B cell (primary cell): Measurements from ENCODE around the gene JPT1. TPM values are rescaled to one million over a fixed set of nuclear protein-coding genes. Genes with fewer than 3 reads are reported as not detected.

Source experiments
- ATAC-seq: fragments of 200-7000 bp; cut with Tn5 transposase; one replicate; pipeline ENCODE4 v1.10.0; 2021; ENCODE audit warnings: low read depth, mild to moderate bottlenecking, moderate number of reproducible peaks, moderate library complexity
- CTCF ChIA-PET: fragments of 350-600 bp; sonication (Branson Sonifier 250); formaldehyde crosslinking; loops from one replicate; lab custom pipeline; 2021; ENCODE audit warnings: antibody characterized with exemption, inconsistent platforms; lab: Charles Lee
- POLR2A ChIA-PET: fragments of 350-600 bp; sonication (Branson Sonifier 250); formaldehyde crosslinking; loops from one replicate; lab custom pipeline; 2021; ENCODE audit warnings: antibody characterized with exemption; lab: Charles Lee
- DNase-seq: peaks from one replicate; pipeline ENCODE4 v3.0.0; 2013
- H2AFZ ChIP-seq: 2 replicates; pipeline ENCODE4 v1.6.1; 2012; ENCODE audit warnings: mild to moderate bottlenecking, low read depth, low read length; ENCODE audit not compliant: insufficient read depth, poor library complexity, severe bottlenecking
- H3K27ac ChIP-seq, 2 donors: 1 replicate in 1 of 2; 2 replicates in 1 of 2; pipeline ENCODE4 v1.5.1; 2012 to 2013; ENCODE audit warnings: low read length in 2 of 2, mild to moderate bottlenecking in 2 of 2, moderate library complexity in 1 of 2
- H3K27me3 ChIP-seq, 4 experiments: fragments of 200-600 bp in 1 of 4; sonication (generic) in 1 of 4; replicated peaks in 1 of 4; 1 replicate in 2 of 4; 2 replicates in 2 of 4; pipeline versions ENCODE4 v1.6.1 to v1.7.0; 2013 to 2016; ENCODE audit warnings: low read length in 3 of 4, mild to moderate bottlenecking in 2 of 4, mixed read lengths in 1 of 4, moderate library complexity in 1 of 4; ENCODE audit not compliant: insufficient read depth in 4 of 4, control insufficient read depth in 3 of 4; ENCODE audit errors: control extremely low read depth in 1 of 4
- H3K36me3 ChIP-seq, 2 experiments: replicated peaks in 1 of 2; 1 replicate in 1 of 2; 2 replicates in 1 of 2; pipeline versions ENCODE4 v1.6.1 to v1.7.1; 2013; ENCODE audit warnings: low read length in 1 of 2; ENCODE audit not compliant: insufficient read depth in 2 of 2, control insufficient read depth in 1 of 2; ENCODE audit errors: control extremely low read depth in 1 of 2, extremely low read depth in 1 of 2
- H3K4me1 ChIP-seq, 2 donors: fragments of 200-600 bp in 1 of 2; sonication (generic) in 1 of 2; 1 replicate in 1 of 2; 2 replicates in 1 of 2; pipeline versions ENCODE4 v1.5.1 to v1.6.1; 2013 to 2017; ENCODE audit warnings: low read length in 2 of 2; ENCODE audit not compliant: control insufficient read depth in 2 of 2, insufficient read depth in 2 of 2
- H3K4me2 ChIP-seq: replicated peaks from 2 replicates; pipeline ENCODE3; 2012; ENCODE audit warnings: mild to moderate bottlenecking, low read depth, low read length; ENCODE audit not compliant: poor library complexity, severe bottlenecking
- H3K4me3 ChIP-seq, 5 experiments: fragments of 200-600 bp in 1 of 5; sonication (generic) in 1 of 5; 1 replicate in 3 of 5; 2 replicates in 2 of 5; pipeline versions ENCODE4 v1.5.1 to v1.7.0; 2011 to 2016; ENCODE audit warnings: low read length in 4 of 5, mild to moderate bottlenecking in 4 of 5, low read depth in 2 of 5, control low read depth in 1 of 5, moderate library complexity in 1 of 5; ENCODE audit not compliant: insufficient read depth in 1 of 5; ENCODE audit errors: control extremely low read depth in 1 of 5, extremely low read depth in 1 of 5
- H3K79me2 ChIP-seq: fragments of 200-600 bp; sonication (generic); one replicate; pipeline ENCODE4 v1.6.0; 2016; ENCODE audit warnings: low read length; ENCODE audit not compliant: control insufficient read depth, insufficient read depth
- H3K9ac ChIP-seq: fragments of 200-600 bp; sonication (generic); 2 replicates; pipeline ENCODE4 v1.6.1; 2017; ENCODE audit warnings: mild to moderate bottlenecking, low read length, moderate library complexity
- H3K9me3 ChIP-seq, 3 donors: one replicate each; pipeline versions ENCODE4 v1.6.1 to v1.7.1; 2013; ENCODE audit warnings: low read length in 2 of 3; ENCODE audit not compliant: control insufficient read depth in 2 of 3, insufficient read depth in 1 of 3; ENCODE audit errors: control extremely low read depth in 1 of 3
- H4K20me1 ChIP-seq: 2 replicates; pipeline ENCODE4 v1.6.0; 2012; ENCODE audit warnings: mild to moderate bottlenecking, low read length; ENCODE audit not compliant: insufficient read depth, control insufficient read depth, poor library complexity, severe bottlenecking
- H3K27ac Mint-ChIP-seq: one replicate; pipeline ENCODE4 v1.8.0; 2021; ENCODE audit warnings: mixed read lengths
- H3K27me3 Mint-ChIP-seq: one replicate; pipeline ENCODE4 v1.8.0; 2021; ENCODE audit warnings: mixed read lengths
- H3K4me1 Mint-ChIP-seq: one replicate; pipeline ENCODE4 v1.8.0; 2021; ENCODE audit warnings: mixed read lengths
- H3K4me3 Mint-ChIP-seq: one replicate; pipeline ENCODE4 v1.8.0; 2021; ENCODE audit warnings: mixed read lengths
- H3K9me3 Mint-ChIP-seq: one replicate; pipeline ENCODE4 v1.8.0; 2022; ENCODE audit warnings: mixed read lengths; ENCODE audit not compliant: insufficient read depth
- CTCF ChIP-seq: fragments of 200-600 bp; IDR thresholded peaks from one replicate; pipeline ENCODE4 v1.8.0; 2022; ENCODE audit warnings: antibody characterized with exemption, mild to moderate bottlenecking
- EZH2 ChIP-seq: IDR thresholded peaks from 2 replicates; pipeline ENCODE4 v1.6.1; 2012; ENCODE audit warnings: borderline replicate concordance, low read depth, mild to moderate bottlenecking, moderate library complexity, low read length; ENCODE audit not compliant: insufficient read depth, poor library complexity, severe bottlenecking
- WGBS: methylation state at CpG from one replicate; pipeline ENCODE4 v1.1.5; 2013; ENCODE audit warnings: missing lambda C conversion rate; ENCODE audit not compliant: insufficient coverage; 5-methylcytosine and 5-hydroxymethylcytosine counted together
- intact Hi-C: fragments of 100-400 bp; cut with micrococcal nuclease; formaldehyde crosslinking; loops from one replicate; pipeline ENCODE4 v1.10.0; 2022
- polyA plus RNA-seq: library from polyadenylated mRNA; depleted of rRNA; stranded (reverse); fragments of >200 nt; gene quantifications from 2 replicates; pipeline ENCODE4 v1.2.3, GENCODE V29; 2012
- total RNA-seq, 2 donors: library from RNA; stranded (reverse); fragments of 120-200 nt in 1 of 2; gene quantifications; 1 replicate in 1 of 2; 2 replicates in 1 of 2; pipeline versions ENCODE4 v1.2.3 to v1.2.4, GENCODE V29; 2013 to 2022

Gene JPT1
- total and polyA plus RNA-seq, 2 donors (not counting 1 experiment from before 2014, with no cell fraction given) = 34.8 to 37.6 TPM

- DNase-seq = no peak
- H3K4me1 ChIP-seq = peaks cover under 1 to 6% of the 10 kb centered on the region in 2 donors
- no peak overlapping the region for H3K9ac ChIP-seq
- H3K4me1 Mint-ChIP-seq = peaks cover 4% of the 10 kb centered on the region
- intact Hi-C loops = no loop called here
- CTCF ChIA-PET = interaction anchor here (1.3 kb wide), 1 partner anchor 20 kb away, joined by 5 read pairs; no protein-coding TSS in a partner anchor
- no peak overlapping the region for H3K27ac ChIP-seq
- 97% methylated on average over 18 of the region's 18 CpGs for WGBS
- H3K27ac Mint-ChIP-seq = no peak overlapping the region
- POLR2A ChIA-PET = interaction anchor here (0.6 to 0.9 kb wide), 2 partner anchors 8 to 46 kb away, joined by 4 read pairs; no protein-coding TSS in a partner anchor
- H3K27me3 ChIP-seq = no peaks in the 10 kb centered on the region
- no peaks in the 10 kb centered on the region for H3K27me3 Mint-ChIP-seq
- no peaks in the 10 kb centered on the region for H3K36me3 ChIP-seq
- H3K4me3 ChIP-seq = no peak overlapping the region
- no peaks in the 10 kb centered on the region for H3K9me3 Mint-ChIP-seq
- TF ChIP-seq EZH2 = no peak
- TF ChIP-seq CTCF = no peak
- no peak overlapping the region for H3K4me2 ChIP-seq
- H3K9me3 ChIP-seq = no peaks in the 10 kb centered on the region
- H3K79me2 ChIP-seq = no peaks in the 10 kb centered on the region
- H4K20me1 ChIP-seq = no peaks in the 10 kb centered on the region
- no peak overlapping the region for H3K4me3 Mint-ChIP-seq
- H2AFZ ChIP-seq = no peak overlapping the region
- no peak for ATAC-seq
Measured at GRCh38 chr17:75093548-75094158, 60.7 kb downstream of the JPT1 start.

- no peak for TF ChIP-seq EZH2
- no peak for TF ChIP-seq CTCF
- Mint-ChIP-seq H3K4me1 (peaks cover 11% of the 10 kb centered on the region), H3K9me3 (no peaks in the 10 kb centered on the region), H3K27me3 (no peaks in the 10 kb centered on the region), H3K27ac (no peak overlapping the region), H3K4me3 (no peak overlapping the region)
- DNase-seq (no peak), ATAC-seq (no peak)
- H3K4me2 ChIP-seq = no peak overlapping the region
- no peak overlapping the region for H2AFZ ChIP-seq
- H3K4me1 ChIP-seq = peaks cover 11 to 19% of the 10 kb centered on the region in 2 donors
- CTCF ChIA-PET = interaction anchor here (1.4 kb wide), 1 partner anchor 22 kb away, joined by 3 read pairs; no protein-coding TSS in a partner anchor
- no peaks in the 10 kb centered on the region for H4K20me1 ChIP-seq
- H3K4me3 ChIP-seq = no peak overlapping the region
- H3K9ac ChIP-seq = no peak overlapping the region
- H3K79me2 ChIP-seq = no peaks in the 10 kb centered on the region
- H3K27me3 ChIP-seq = peaks cover 0 to 7% (median 0%) of the 10 kb centered on the region in 4 experiments
- no peaks in the 10 kb centered on the region for H3K36me3 ChIP-seq
- 98% methylated on average over 10 of the region's 10 CpGs for WGBS
- intact Hi-C loops = no loop called here
- no peaks in the 10 kb centered on the region for H3K9me3 ChIP-seq
- POLR2A ChIA-PET = no interaction called here
- H3K27ac ChIP-seq = no peak overlapping the region
Measured at GRCh38 chr17:75091855-75092327, 62.4 kb downstream of the JPT1 start.
